GM12878 (cell line): ENCODE data around the gene TMEM176A. TPM values are rescaled to one million over a fixed set of nuclear protein-coding genes. Genes with fewer than 3 reads are reported as not detected.
A peak's percentile ranks its signal among the peaks of the same experiment; 100 is the strongest.

Experiments
- BHLHE40 ChIP-seq, 2 experiments: fragments of 450-650 bp in 1 of 2; IDR thresholded peaks; 2 replicates each; pipeline ENCODE4 v1.6.1; 2011 to 2017; ENCODE audit warnings: low read depth in 2 of 2, borderline replicate concordance in 1 of 2, improper control_type of control experiment in 1 of 2, low read length in 1 of 2, mild to moderate bottlenecking in 1 of 2
- CEBPB ChIP-seq, 2 experiments: fragments of 150-350 bp in 1 of 2; IDR thresholded peaks; 2 replicates each; pipeline ENCODE4 v1.6.1; 2012 to 2014; ENCODE audit warnings: low read depth in 2 of 2, low read length in 2 of 2, borderline replicate concordance in 1 of 2, inconsistent platforms in 1 of 2
- EED ChIP-seq: sonication (generic); IDR thresholded peaks from 2 replicates; pipeline ENCODE4 v1.6.1; 2016; ENCODE audit warnings: antibody characterized with exemption, low read depth
- EGR1 ChIP-seq, 2 experiments: IDR thresholded peaks; 1 replicate in 1 of 2; 2 replicates in 1 of 2; pipeline ENCODE4 v1.6.1; 2011 to 2012; ENCODE audit warnings: low read depth in 2 of 2, low read length in 2 of 2, borderline replicate concordance in 1 of 2, mild to moderate bottlenecking in 1 of 2, moderate library complexity in 1 of 2
- EP300 ChIP-seq, 2 experiments: fragments of 150-350 bp in 1 of 2; IDR thresholded peaks; 2 replicates each; pipeline ENCODE4 v1.6.1; 2011 to 2012; ENCODE audit warnings: low read depth in 2 of 2, low read length in 2 of 2, borderline replicate concordance in 1 of 2, improper control_type of control experiment in 1 of 2, inconsistent platforms in 1 of 2; ENCODE audit not compliant: control insufficient read depth in 1 of 2
- ETV6 ChIP-seq, 2 experiments: fragments of 450-650 bp in 1 of 2; IDR thresholded peaks in 1 of 2; conservative IDR thresholded peaks in 1 of 2; 2 replicates each; pipeline ENCODE4 v1.6.1; 2014; ENCODE audit warnings: antibody characterized with exemption in 1 of 2, borderline replicate concordance in 1 of 2, low read depth in 1 of 2, mild to moderate bottlenecking in 1 of 2, moderate library complexity in 1 of 2
- IKZF2 ChIP-seq, 2 experiments: fragments of 450-650 bp; IDR thresholded peaks; 2 replicates each; pipeline ENCODE4 v1.6.1; 2017; ENCODE audit warnings: mild to moderate bottlenecking in 2 of 2, moderate library complexity in 2 of 2
- IRF4 ChIP-seq: IDR thresholded peaks from 2 replicates; pipeline ENCODE4 v1.6.1; 2011; ENCODE audit warnings: low read depth, low read length
- JUNB ChIP-seq: IDR thresholded peaks from 2 replicates; pipeline ENCODE4 v1.6.1; 2016; ENCODE audit warnings: antibody characterized with exemption, mild to moderate bottlenecking
- KAT2A ChIP-seq: conservative IDR thresholded peaks from 2 replicates; pipeline ENCODE4 v1.6.1; 2011; ENCODE audit warnings: low read depth, low read length; ENCODE audit not compliant: control insufficient read depth
- MTA2 ChIP-seq: fragments of 450-650 bp; IDR thresholded peaks from 2 replicates; pipeline ENCODE4 v1.6.1; 2016; ENCODE audit warnings: low read depth, mild to moderate bottlenecking, moderate library complexity
- NFYA ChIP-seq: IDR thresholded peaks from 2 replicates; pipeline ENCODE4 v1.6.1; 2011; ENCODE audit warnings: low read depth, mild to moderate bottlenecking, low read length, improper control_type of control experiment, borderline replicate concordance
- RELA ChIP-seq: fragments of 450-650 bp; IDR thresholded peaks from 2 replicates; pipeline ENCODE4 v1.8.0; 2014; ENCODE audit warnings: borderline replicate concordance; ENCODE audit not compliant: partially characterized antibody
- SMC3 ChIP-seq: IDR thresholded peaks from 2 replicates; pipeline ENCODE4 v1.6.1; 2011; ENCODE audit warnings: low read length, improper control_type of control experiment, borderline replicate concordance
- YBX1 ChIP-seq: fragments of 450-650 bp; IDR thresholded peaks from 2 replicates; pipeline ENCODE4 v1.6.1; 2016; ENCODE audit warnings: antibody characterized with exemption
- ZBED1 ChIP-seq: IDR thresholded peaks from 2 replicates; pipeline ENCODE4 v1.6.1; 2016; ENCODE audit warnings: borderline replicate concordance
- polyA plus RNA-seq, 11 experiments: library from polyadenylated mRNA; depleted of rRNA in 4 of 11; unstranded in 6 of 11; stranded (reverse) in 5 of 11; fragments of >200 nt; fragmentation: Nextera tagmentation in 4 of 11; fragmentation: Illumina TruSeq in 1 of 11; extraction: Ambion mirVana in 4 of 11; extraction: Trizol in 1 of 11; gene quantifications; 1 replicate in 1 of 11; 2 replicates in 10 of 11; pipeline versions ENCODE4 v1.2.1 to v1.2.3, GENCODE V29; 2011 to 2016; ENCODE audit warnings: inconsistent platforms in 2 of 11, missing spikeins in 2 of 11, low read depth in 1 of 11
- total RNA-seq, 4 experiments: library from RNA; depleted of rRNA in 3 of 4; stranded (reverse); fragments of >200 nt in 3 of 4; fragmentation: Illumina TruSeq in 1 of 4; extraction: Trizol in 1 of 4; gene quantifications; 2 replicates each; pipeline versions ENCODE4 v1.2.1 to v1.2.3, GENCODE V29; 2013 to 2021
- TF ChIP-seq, protein P1 (sequence below): fragments of 450-650 bp; IDR thresholded peaks from 2 replicates; pipeline ENCODE4 v1.6.1; 2018; ENCODE audit warnings: mild to moderate bottlenecking, low read depth, moderate library complexity; ENCODE audit not compliant: partially characterized antibody
- TF ChIP-seq, protein P2 (sequence below): fragments of 450-650 bp; IDR thresholded peaks from 2 replicates; pipeline ENCODE4 v1.6.1; 2017; ENCODE audit warnings: mild to moderate bottlenecking, moderate library complexity

Gene TMEM176A
- total and polyA plus RNA-seq, 10 of the 15 experiments (the other 5 are each of a cell fraction or from before 2014, with no cell fraction given), result not detected

DNA sequence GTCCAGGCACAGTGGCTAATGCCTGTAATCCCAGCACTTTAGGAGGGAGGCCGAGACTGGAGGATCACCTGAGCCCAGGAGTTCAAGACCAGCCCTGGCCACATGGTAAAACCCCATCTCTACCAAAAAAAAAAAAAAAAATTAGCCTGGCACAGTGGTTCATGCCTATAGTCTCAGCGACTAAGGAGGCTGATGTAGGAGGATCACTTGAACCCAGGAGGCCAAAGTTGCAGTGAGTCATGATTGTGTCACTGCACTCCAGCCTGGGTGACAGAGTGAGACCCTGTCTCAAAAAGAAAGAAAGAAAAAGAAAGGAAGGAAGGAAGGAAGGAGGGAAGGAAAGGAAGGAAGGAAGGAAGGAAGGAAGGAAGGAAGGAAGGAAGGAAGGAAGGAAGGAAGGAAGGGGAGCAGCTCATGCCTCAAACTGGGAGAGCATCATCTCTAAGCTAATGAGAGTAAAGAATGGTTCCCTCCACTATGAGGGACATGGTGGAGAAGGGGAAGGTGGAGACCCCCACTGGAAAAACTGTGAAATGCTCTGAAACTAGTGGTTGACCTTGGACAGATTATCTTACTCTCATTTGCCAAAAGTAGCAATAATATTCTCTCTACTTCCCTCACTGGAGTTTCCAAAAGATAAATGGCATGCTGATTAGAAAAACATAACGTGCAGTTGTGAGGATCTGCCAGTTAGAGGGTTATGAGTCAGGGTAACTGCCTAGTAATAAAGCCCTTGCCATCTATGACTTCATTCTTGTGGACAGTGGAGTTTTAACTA is 46.6 kb upstream of the TMEM176A start (continued):
- TF ChIP-seq NFYA (no peak), ETV6 (conservative IDR thresholded peaks at IDR 0.05 in 1 of 2, IDR thresholded peaks at IDR 0.05 in 1 of 2; ENCODE audit: borderline replicate concordance in 1 of 2, low read depth in 1 of 2) (peak in 1 of 2 experiments; percentile 97; a peak in 2 of 4 replicates), EP300 (IDR thresholded peaks at IDR 0.05; ENCODE audit: borderline replicate concordance in 1 of 2, control insufficient read depth in 1 of 2, low read depth in 2 of 2, low read length in 2 of 2) (no peak), SMC3 (peak; percentile 71), ZBED1 (peak; percentile 49; the same call in 1 of the 2 replicates), RELA (no peak), IRF4 (0 out of 2 replicates have a peak, but pooled peaks have one; percentile 7), EED (peak; percentile 54; the same call in 1 of the 2 replicates), CEBPB (IDR thresholded peaks at IDR 0.05; ENCODE audit: borderline replicate concordance in 1 of 2, low read depth in 2 of 2, low read length in 2 of 2) (peak in 1 of 2 experiments; percentile 68; a peak in 1 of 4 replicates), KAT2A (no peak), EGR1 (IDR thresholded peaks at IDR 0.05; ENCODE audit: borderline replicate concordance in 1 of 2, low read depth in 2 of 2, low read length in 2 of 2) (0 out of 3 replicates have a peak, but pooled peaks of 1 of the 2 experiments have one; percentile 21), IKZF2 (IDR thresholded peaks at IDR 0.05) (peak; percentile 22 to 37; a peak in 2 of 4 replicates), MTA2 (0 out of 2 replicates have a peak, but pooled peaks have one; percentile 17), BHLHE40 (IDR thresholded peaks at IDR 0.05; ENCODE audit: borderline replicate concordance in 1 of 2, low read depth in 2 of 2, low read length in 1 of 2) (no peak), YBX1 (peak; percentile 12; the same call in 1 of the 2 replicates), JUNB (peak; percentile 85)
- TF ChIP-seq, protein P1, sequence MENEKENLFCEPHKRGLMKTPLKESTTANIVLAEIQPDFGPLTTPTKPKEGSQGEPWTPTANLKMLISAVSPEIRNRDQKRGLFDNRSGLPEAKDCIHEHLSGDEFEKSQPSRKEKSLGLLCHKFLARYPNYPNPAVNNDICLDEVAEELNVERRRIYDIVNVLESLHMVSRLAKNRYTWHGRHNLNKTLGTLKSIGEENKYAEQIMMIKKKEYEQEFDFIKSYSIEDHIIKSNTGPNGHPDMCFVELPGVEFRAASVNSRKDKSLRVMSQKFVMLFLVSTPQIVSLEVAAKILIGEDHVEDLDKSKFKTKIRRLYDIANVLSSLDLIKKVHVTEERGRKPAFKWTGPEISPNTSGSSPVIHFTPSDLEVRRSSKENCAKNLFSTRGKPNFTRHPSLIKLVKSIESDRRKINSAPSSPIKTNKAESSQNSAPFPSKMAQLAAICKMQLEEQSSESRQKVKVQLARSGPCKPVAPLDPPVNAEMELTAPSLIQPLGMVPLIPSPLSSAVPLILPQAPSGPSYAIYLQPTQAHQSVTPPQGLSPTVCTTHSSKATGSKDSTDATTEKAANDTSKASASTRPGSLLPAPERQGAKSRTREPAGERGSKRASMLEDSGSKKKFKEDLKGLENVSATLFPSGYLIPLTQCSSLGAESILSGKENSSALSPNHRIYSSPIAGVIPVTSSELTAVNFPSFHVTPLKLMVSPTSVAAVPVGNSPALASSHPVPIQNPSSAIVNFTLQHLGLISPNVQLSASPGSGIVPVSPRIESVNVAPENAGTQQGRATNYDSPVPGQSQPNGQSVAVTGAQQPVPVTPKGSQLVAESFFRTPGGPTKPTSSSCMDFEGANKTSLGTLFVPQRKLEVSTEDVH, result no peak
- TF ChIP-seq, protein P2, sequence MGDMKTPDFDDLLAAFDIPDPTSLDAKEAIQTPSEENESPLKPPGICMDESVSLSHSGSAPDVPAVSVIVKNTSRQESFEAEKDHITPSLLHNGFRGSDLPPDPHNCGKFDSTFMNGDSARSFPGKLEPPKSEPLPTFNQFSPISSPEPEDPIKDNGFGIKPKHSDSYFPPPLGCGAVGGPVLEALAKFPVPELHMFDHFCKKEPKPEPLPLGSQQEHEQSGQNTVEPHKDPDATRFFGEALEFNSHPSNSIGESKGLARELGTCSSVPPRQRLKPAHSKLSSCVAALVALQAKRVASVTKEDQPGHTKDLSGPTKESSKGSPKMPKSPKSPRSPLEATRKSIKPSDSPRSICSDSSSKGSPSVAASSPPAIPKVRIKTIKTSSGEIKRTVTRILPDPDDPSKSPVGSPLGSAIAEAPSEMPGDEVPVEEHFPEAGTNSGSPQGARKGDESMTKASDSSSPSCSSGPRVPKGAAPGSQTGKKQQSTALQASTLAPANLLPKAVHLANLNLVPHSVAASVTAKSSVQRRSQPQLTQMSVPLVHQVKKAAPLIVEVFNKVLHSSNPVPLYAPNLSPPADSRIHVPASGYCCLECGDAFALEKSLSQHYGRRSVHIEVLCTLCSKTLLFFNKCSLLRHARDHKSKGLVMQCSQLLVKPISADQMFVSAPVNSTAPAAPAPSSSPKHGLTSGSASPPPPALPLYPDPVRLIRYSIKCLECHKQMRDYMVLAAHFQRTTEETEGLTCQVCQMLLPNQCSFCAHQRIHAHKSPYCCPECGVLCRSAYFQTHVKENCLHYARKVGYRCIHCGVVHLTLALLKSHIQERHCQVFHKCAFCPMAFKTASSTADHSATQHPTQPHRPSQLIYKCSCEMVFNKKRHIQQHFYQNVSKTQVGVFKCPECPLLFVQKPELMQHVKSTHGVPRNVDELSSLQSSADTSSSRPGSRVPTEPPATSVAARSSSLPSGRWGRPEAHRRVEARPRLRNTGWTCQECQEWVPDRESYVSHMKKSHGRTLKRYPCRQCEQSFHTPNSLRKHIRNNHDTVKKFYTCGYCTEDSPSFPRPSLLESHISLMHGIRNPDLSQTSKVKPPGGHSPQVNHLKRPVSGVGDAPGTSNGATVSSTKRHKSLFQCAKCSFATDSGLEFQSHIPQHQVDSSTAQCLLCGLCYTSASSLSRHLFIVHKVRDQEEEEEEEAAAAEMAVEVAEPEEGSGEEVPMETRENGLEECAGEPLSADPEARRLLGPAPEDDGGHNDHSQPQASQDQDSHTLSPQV, result no peak
